Measurements from ENCODE around the gene TEX101.
"Not testable (repeated sequence)": the region's sequence is repeated elsewhere in the genome, so short reads cannot be mapped to it uniquely, and the experiment has no call there.

The TEX101 gene

GRCh38 chr19:43414554-43414953, at the start of gene TEX101:
Gene TEX101 (plus strand): TSS chr19:43414890. CDS start chr19:43415920, 1,030 bp downstream.
- DNase-seq = no peak

GRCh38 chr19:43365677-43366076, 49.0 kb upstream of the TEX101 start:
- not testable (repeated sequence) for DNase-seq

- no peak for DNase-seq
These were observed 46.9 kb upstream of the TEX101 start for GRCh38 chr19:43367822-43368221.

- not testable (repeated sequence) for DNase-seq
These were observed 45.8 kb upstream of the TEX101 start for GRCh38 chr19:43368897-43369296.

GRCh38 chr19:43371909-43372308, 42.8 kb upstream of the TEX101 start:
- DNase-seq = no peak

GRCh38 chr19:43372462-43372861, 42.2 kb upstream of the TEX101 start:
- DNase-seq = no peak

GRCh38 chr19:43377624-43378023, 37.1 kb upstream of the TEX101 start:
- DNase-seq = not testable (repeated sequence)

- DNase-seq = no peak
These were observed 34.7 kb upstream of the TEX101 start for GRCh38 chr19:43380008-43380407.

- no peak for DNase-seq
These were observed 33.8 kb upstream of the TEX101 start for GRCh38 chr19:43380771-43381386.

- DNase-seq = not testable (repeated sequence)
These were observed 32.0 kb upstream of the TEX101 start for GRCh38 chr19:43382586-43383216.

- not testable (repeated sequence) for DNase-seq
These were observed 31.4 kb upstream of the TEX101 start for GRCh38 chr19:43383254-43383653.

GRCh38 chr19:43383759-43384158, 30.9 kb upstream of the TEX101 start:
- DNase-seq = not testable (repeated sequence)

- not testable (repeated sequence) for DNase-seq
These were observed 23.7 kb upstream of the TEX101 start for GRCh38 chr19:43390903-43391551.

- not testable (repeated sequence) for DNase-seq
These were observed 23.1 kb upstream of the TEX101 start for GRCh38 chr19:43391552-43391935.

- not testable (repeated sequence) for DNase-seq
These were observed 21.2 kb upstream of the TEX101 start for GRCh38 chr19:43393501-43393900.

GRCh38 chr19:43395561-43395960, 19.1 kb upstream of the TEX101 start:
- no peak for DNase-seq

GRCh38 chr19:43406297-43406696, 8.4 kb upstream of the TEX101 start:
- DNase-seq = no peak

GRCh38 chr19:43407416-43408005, 7.2 kb upstream of the TEX101 start:
- DNase-seq = no peak

- no peak for DNase-seq
These were observed 6.6 kb upstream of the TEX101 start for GRCh38 chr19:43408043-43408442.

- no peak for DNase-seq
These were observed 5.3 kb upstream of the TEX101 start for GRCh38 chr19:43409415-43409814.

GRCh38 chr19:43412441-43412840, 2.2 kb upstream of the TEX101 start:
- DNase-seq = no peak

- DNase-seq = no peak
These were observed 2.4 kb downstream of the TEX101 start for GRCh38 chr19:43416951-43417623.

- DNase-seq = no peak
These were observed 6.3 kb downstream of the TEX101 start for GRCh38 chr19:43420954-43421353.
